HEK293T (cell line): ENCODE data around the gene TSKU.

ENCODE experiments used
- SP1 ChIP-seq: fragments of 450-650 bp; IDR thresholded peaks from 2 replicates; pipeline ENCODE4 v1.6.1; 2017
- TF ChIP-seq, protein P1 (sequence below): fragments of 450-650 bp; IDR thresholded peaks from 2 replicates; pipeline ENCODE4 v1.6.1; 2016

DNA sequence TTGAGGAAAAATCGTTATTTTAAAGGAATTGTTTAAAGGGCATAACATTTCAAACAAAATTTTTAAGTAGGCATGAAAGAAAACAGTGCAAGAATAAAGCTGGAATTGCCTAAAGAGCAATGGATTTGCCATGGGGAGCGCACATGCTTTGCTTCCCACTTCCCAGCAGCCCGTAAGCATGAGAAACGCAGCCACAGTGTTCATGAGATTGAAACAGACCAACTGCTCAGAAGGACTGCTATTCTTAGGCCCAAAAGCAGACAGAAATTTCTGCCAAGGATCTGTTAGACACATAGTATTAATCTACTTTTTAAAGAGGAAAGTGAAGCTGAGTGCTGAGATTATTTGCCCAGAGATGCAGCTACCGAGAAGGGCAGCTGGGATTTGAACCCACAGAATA, 34.2 kb upstream of the TSKU start:
- TF ChIP-seq, protein P1, sequence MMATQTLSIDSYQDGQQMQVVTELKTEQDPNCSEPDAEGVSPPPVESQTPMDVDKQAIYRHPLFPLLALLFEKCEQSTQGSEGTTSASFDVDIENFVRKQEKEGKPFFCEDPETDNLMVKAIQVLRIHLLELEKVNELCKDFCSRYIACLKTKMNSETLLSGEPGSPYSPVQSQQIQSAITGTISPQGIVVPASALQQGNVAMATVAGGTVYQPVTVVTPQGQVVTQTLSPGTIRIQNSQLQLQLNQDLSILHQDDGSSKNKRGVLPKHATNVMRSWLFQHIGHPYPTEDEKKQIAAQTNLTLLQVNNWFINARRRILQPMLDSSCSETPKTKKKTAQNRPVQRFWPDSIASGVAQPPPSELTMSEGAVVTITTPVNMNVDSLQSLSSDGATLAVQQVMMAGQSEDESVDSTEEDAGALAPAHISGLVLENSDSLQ, result no peak
- no peak for TF ChIP-seq SP1
